Cerebellar nuclear complex (tissue), 1 donor: ENCODE data around the gene RAET1L.
"Not testable (repeated sequence)": the region's sequence is repeated elsewhere in the genome, so short reads cannot be mapped to it uniquely, and the experiment has no call there.

Experiments
- DNase-seq, 2 experiments: peaks; one replicate each; lab custom pipeline; 2025; lab: John Stamatoyannopoulos, UW

RAET1L gene

GRCh38 chr6:149991472-149991795, 33.9 kb downstream of the RAET1L start:
- not testable (repeated sequence) for DNase-seq

GRCh38 chr6:149990661-149991471, 34.5 kb downstream of the RAET1L start:
- DNase-seq, result no peak

DNA sequence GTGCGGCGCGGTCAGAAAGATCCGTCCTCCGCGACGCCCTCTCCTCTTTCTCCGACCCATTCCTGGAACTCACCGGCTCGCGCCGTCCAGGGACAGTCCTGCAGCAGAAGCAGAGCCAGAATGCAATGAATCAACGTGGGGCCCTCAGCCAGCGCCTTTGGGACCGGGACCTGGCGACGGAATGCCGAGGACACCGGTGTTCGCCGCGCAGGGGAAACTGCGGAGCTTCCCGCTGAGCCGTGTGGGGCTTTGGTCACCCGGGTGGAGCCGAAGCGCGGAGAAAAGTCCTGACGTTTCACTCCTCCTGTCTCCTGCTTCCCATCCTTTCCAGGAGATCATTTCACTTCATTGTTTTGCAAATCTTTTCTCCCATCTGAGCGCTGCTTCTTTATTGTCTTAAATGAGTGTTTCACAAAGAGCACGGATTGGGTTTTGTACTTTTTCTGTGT, 35.1 kb downstream of the RAET1L start:
- no peak for DNase-seq

DNA sequence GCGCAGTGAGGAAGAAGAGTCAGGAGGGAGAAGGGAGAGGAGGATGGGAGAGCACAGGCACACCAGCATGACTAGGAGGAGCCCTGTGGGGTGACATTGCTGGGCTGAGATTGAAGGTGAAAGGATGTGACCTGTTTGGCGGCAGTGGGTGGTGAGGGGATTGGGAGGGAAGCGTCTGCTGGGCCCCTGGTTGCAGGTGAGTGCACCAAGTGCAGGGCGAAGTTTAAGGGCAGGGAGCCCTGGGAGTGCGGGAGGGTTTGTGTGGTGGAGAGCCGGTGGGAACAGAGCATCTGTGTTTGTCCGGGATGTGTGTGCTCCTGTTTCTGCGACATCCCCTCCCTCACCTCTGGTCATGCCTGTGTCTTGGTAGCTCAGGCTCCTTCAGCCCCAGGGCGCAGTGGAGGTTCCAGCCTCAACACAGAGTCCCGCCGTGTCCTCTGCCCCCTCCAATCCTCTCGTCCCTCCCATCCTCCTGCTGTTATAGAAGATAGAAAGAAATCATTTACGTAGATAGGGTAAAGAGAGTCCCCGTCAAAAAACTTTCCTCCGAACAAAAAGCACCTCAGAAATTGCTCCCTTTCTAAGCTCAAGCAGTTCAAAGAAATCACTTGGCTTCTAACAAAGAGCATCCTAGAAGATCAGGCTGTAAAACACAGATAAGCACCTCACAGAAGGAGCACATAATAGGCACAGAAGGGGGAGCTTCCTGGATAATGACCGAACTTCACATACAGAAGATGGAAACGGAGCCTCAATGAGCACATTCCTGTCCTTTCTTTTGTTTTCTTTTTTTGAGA, 36.6 kb downstream of the RAET1L start:
- no peak for DNase-seq

- DNase-seq, result no peak
Observed at GRCh38 chr6:149987602-149988107, 37.7 kb downstream of the RAET1L start.

GRCh38 chr6:149985481-149985937, 39.8 kb downstream of the RAET1L start:
- no peak for DNase-seq

GRCh38 chr6:149984773-149985172, 40.6 kb downstream of the RAET1L start:
- DNase-seq, result no peak

GRCh38 chr6:149983145-149983544, 42.2 kb downstream of the RAET1L start:
- no peak for DNase-seq

- no peak for DNase-seq
Observed at GRCh38 chr6:149979293-149979692, 46.0 kb downstream of the RAET1L start.

DNA sequence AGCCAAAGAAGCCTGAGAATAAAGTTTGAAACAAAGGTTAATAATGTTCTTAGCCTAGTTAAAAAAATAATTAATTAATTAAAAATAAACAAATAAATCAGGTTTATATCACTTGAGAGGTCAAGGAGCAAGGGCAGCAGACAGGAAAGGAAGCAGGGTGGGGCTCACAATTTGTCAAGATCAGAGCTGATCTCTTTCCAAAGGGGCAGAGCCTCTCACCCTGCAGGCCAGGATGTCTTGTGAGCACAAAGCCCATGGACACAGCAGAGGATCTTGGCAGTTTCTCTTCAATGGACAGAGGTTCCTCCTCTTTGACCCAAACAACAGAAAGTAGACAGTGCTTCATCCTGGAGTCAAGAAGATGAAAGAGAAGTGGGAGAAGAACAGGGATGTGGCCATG, 46.7 kb downstream of the RAET1L start:
- no peak for DNase-seq

GRCh38 chr6:149977221-149977620, 48.1 kb downstream of the RAET1L start:
- DNase-seq, result no peak

DNA sequence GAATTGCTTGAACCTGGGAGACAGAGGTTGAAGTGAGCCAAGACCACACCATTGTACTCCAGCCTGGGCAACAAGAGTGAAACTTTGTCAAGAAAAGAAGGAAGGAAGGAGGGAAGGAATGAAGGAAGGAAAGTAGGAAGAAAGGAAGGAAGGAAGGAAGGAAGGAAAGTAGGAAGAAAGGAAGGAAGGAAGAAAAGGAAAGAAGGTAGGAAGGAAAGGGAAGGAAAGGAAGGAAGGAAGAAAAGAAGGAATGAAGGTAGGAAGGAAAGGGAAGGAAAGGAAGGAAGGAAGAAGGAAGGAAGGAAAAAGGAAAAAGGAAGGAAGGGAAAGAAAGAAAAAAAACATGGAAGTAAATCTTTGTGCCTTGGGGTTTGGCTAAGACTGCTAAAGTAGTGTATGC, 49.9 kb downstream of the RAET1L start:
- no peak for DNase-seq

DNA sequence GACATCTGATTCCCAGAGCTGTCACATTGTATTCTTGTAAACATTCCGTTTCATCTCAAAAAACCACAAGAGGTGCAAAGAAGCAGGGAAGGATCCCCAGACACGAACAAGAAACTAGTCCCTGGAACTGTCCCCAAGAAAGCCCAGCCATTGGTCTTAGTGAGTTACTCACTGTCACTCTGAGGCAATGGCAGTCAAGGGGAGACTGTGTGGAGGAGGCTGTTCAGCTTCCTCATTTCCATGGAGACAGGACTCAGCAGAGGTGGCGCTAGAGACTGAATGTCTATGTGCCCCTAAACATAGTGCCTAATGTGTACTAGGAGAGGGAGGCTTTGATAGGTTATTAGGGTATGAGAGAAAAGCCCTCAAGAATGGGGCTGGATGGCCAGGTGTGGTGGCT, 50.5 kb downstream of the RAET1L start:
- DNase-seq, result no peak

- DNase-seq, result not testable (repeated sequence)
Observed at GRCh38 chr6:149974394-149974793, 50.9 kb downstream of the RAET1L start.

DNA sequence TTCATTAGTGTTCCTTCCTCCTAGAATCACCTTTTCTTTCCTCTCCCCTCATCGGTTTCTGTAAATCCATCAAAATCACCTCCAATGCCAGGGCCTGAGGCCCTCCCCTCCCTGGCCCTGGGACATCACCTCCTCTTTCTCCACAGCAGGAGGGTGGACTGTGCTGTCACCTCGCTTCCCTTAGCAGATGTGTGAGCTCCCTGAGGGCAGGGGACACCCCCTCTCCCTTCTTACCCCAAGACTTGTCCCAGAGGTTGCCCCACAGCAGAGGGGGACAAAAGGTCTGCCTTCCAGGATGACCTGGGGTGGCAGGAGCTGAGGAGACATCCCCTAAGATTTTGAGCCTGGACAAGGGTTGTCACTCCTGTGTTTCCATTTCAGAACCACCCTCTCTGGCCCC, 55.7 kb downstream of the RAET1L start:
- no peak for DNase-seq

- not testable (repeated sequence) for DNase-seq
Observed at GRCh38 chr6:149968909-149969308, 56.4 kb downstream of the RAET1L start.
